ENCODE measurements around the gene MPV17L.
"Not testable (repeated sequence)": the region's sequence is repeated elsewhere in the genome, so short reads cannot be mapped to it uniquely, and the experiment has no call there.

MPV17L gene

GRCh38 chr16:15395631-15396508 lies at the start of gene MPV17L:
TSS of gene MPV17L (plus strand) at chr16:15395754. CDS start at chr16:15395898, 144 bp downstream.
- H3K9me3 ChIP-seq (ENCODE audit: control insufficient read depth, low read depth, low read length); H3K27ac ChIP-seq (ENCODE audit: low read length); H3K4me1 ChIP-seq (ENCODE audit: control insufficient read depth, low read depth, low read length); H3K36me3 ChIP-seq (ENCODE audit: control insufficient read depth, low read depth, low read length); H3K27me3 ChIP-seq (ENCODE audit: control insufficient read depth, insufficient read depth, low read length): not testable (repeated sequence)
- Histone ChIP-seq H3K4me3 (ENCODE audit: low read length) (peak within 1 kb of the TSS; percentile 65), H3K9ac (ENCODE audit: low read length) (peak within 1 kb of the TSS; percentile 39)

DNA sequence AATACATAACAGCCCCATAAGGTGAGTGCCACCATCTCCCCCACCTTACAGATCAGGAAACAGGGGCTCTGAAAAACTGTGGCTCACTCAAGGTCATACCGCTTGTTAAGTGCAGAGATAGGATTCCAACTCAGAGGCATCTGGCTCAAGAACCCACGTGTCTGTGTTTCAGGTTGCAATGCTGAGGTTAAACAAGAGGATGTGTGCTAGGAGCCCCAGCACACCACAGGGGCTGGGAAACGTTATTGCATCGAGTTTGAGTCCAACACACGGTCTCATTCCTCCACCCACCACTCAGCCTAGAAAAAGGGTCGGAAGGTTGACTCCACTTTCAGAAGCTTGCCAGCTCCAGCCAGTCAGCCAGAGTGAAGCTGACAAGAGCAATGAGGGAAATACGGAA lies 46.8 kb upstream of the MPV17L start:
- not testable (repeated sequence) for H3K9ac ChIP-seq (ENCODE audit: low read length); H3K4me1 ChIP-seq (ENCODE audit: control insufficient read depth, low read depth, low read length); H3K27me3 ChIP-seq (ENCODE audit: control insufficient read depth, insufficient read depth, low read length); H3K9me3 ChIP-seq (ENCODE audit: control insufficient read depth, low read depth, low read length); H3K27ac ChIP-seq (ENCODE audit: low read length); H3K36me3 ChIP-seq (ENCODE audit: control insufficient read depth, low read depth, low read length); H3K4me3 ChIP-seq (ENCODE audit: low read length)

- not testable (repeated sequence) for H3K4me3 ChIP-seq (ENCODE audit: low read length)
Measured at GRCh38 chr16:15351251-15351650, 44.3 kb upstream of the MPV17L start.

DNA sequence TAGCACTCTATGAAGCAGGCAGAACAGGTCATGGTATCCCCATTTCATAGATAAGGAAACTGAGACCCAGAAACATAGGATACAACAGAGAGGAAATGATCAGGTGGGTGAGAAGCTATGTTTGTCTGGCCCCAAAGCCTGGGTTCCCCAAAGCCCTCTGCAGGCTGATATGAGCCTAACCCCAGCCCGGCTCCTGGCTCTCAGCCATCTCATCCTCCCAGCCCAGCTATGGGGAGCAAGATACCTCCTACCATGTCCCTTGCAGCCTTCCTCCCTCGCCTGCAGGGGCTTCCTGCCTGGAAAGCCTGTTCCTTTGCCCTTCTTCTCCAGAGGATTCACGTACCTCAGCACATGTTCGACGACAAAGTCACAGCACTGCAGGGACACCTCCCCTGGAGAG lies 43.8 kb upstream of the MPV17L start:
- H3K27ac ChIP-seq (ENCODE audit: low read length); H3K36me3 ChIP-seq (ENCODE audit: control insufficient read depth, low read depth, low read length); H3K4me3 ChIP-seq (ENCODE audit: low read length); H3K27me3 ChIP-seq (ENCODE audit: control insufficient read depth, insufficient read depth, low read length); H3K9ac ChIP-seq (ENCODE audit: low read length); H3K4me1 ChIP-seq (ENCODE audit: control insufficient read depth, low read depth, low read length); H3K9me3 ChIP-seq (ENCODE audit: control insufficient read depth, low read depth, low read length): not testable (repeated sequence)

More at GRCh38 chr16:15351251-15351650, 44.3 kb upstream of the MPV17L start:
- H3K36me3 ChIP-seq (ENCODE audit: control insufficient read depth, low read depth, low read length); H3K27me3 ChIP-seq (ENCODE audit: control insufficient read depth, insufficient read depth, low read length); H3K9me3 ChIP-seq (ENCODE audit: control insufficient read depth, low read depth, low read length); H3K27ac ChIP-seq (ENCODE audit: low read length); H3K9ac ChIP-seq (ENCODE audit: low read length); H3K4me1 ChIP-seq (ENCODE audit: control insufficient read depth, low read depth, low read length): not testable (repeated sequence)

GRCh38 chr16:15352852-15353251 lies 42.7 kb upstream of the MPV17L start:
- not testable (repeated sequence) for H3K36me3 ChIP-seq (ENCODE audit: control insufficient read depth, low read depth, low read length); H3K4me3 ChIP-seq (ENCODE audit: low read length); H3K27me3 ChIP-seq (ENCODE audit: control insufficient read depth, insufficient read depth, low read length); H3K27ac ChIP-seq (ENCODE audit: low read length); H3K4me1 ChIP-seq (ENCODE audit: control insufficient read depth, low read depth, low read length); H3K9ac ChIP-seq (ENCODE audit: low read length); H3K9me3 ChIP-seq (ENCODE audit: control insufficient read depth, low read depth, low read length)

DNA sequence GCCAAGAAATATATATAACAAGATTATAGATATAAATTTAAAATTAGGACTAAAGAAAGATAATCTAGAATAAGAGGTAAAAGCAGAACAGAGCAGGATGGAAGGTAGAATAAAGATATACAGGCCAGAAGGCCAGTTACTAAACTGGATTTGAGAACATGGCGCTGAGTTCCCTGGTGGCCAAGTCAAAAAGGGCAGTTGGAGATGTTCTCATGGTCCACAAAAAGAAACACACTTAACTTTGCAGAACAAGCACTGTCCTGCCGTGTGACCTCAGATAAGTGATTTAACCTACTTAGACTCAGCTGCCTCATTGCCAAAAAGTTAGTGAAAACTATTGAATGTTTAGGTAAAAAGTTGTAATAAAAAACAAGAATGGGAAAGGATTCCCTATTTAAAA lies 40.7 kb upstream of the MPV17L start:
- not testable (repeated sequence) for H3K4me3 ChIP-seq (ENCODE audit: low read length); H3K36me3 ChIP-seq (ENCODE audit: control insufficient read depth, low read depth, low read length); H3K9me3 ChIP-seq (ENCODE audit: control insufficient read depth, low read depth, low read length); H3K4me1 ChIP-seq (ENCODE audit: control insufficient read depth, low read depth, low read length); H3K9ac ChIP-seq (ENCODE audit: low read length); H3K27ac ChIP-seq (ENCODE audit: low read length); H3K27me3 ChIP-seq (ENCODE audit: control insufficient read depth, insufficient read depth, low read length)

DNA sequence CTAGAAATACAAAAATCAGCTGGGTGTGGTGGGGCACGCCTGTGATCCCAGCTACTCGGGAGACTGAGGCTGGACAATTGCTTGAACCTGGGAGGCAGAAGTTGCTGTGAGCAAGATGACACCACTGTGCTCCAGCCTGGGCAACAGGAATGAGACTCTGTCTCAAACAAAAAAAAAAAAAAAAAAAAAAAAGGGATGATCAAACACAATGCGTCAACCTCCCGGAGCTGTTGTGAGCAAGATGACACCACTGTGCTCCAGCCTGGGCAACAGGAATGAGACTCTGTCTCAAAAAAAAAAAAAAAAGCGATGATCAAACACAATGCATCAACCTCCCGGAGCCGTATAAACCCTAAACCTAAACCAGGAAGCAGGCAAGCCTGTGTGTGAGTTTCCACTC lies 38.1 kb upstream of the MPV17L start:
- H3K9me3 ChIP-seq (ENCODE audit: control insufficient read depth, low read depth, low read length); H3K4me3 ChIP-seq (ENCODE audit: low read length); H3K9ac ChIP-seq (ENCODE audit: low read length); H3K4me1 ChIP-seq (ENCODE audit: control insufficient read depth, low read depth, low read length); H3K36me3 ChIP-seq (ENCODE audit: control insufficient read depth, low read depth, low read length); H3K27me3 ChIP-seq (ENCODE audit: control insufficient read depth, insufficient read depth, low read length); H3K27ac ChIP-seq (ENCODE audit: low read length): not testable (repeated sequence)

DNA sequence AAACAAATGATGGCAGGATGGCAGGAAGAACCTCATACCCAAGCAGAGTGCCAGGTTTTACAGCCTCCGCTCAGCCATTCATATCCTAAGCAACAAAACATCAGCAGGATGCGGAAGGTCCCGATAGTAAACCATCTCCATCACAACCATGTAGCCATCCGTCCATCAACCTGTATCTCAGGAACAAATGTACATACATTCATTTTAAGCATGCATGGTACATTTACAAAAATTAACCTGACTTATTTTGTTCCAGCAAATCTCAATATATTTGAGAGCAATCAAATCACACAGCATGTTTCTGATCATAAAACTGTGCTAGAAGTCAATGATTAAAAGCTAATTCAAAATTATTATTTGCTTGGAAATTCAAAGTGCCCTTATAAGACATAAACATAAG lies 17.4 kb upstream of the MPV17L start, which contains the start of gene NPIPA5:
Gene NPIPA5 (minus strand): TSS at position 101 of the 400 bp plus-strand sequence. CDS start 0 bp downstream, at position 101.
- H3K4me3 ChIP-seq (ENCODE audit: low read length); H3K4me1 ChIP-seq (ENCODE audit: control insufficient read depth, low read depth, low read length); H3K36me3 ChIP-seq (ENCODE audit: control insufficient read depth, low read depth, low read length); H3K9me3 ChIP-seq (ENCODE audit: control insufficient read depth, low read depth, low read length); H3K27me3 ChIP-seq (ENCODE audit: control insufficient read depth, insufficient read depth, low read length); H3K27ac ChIP-seq (ENCODE audit: low read length); H3K9ac ChIP-seq (ENCODE audit: low read length): not testable (repeated sequence)

DNA sequence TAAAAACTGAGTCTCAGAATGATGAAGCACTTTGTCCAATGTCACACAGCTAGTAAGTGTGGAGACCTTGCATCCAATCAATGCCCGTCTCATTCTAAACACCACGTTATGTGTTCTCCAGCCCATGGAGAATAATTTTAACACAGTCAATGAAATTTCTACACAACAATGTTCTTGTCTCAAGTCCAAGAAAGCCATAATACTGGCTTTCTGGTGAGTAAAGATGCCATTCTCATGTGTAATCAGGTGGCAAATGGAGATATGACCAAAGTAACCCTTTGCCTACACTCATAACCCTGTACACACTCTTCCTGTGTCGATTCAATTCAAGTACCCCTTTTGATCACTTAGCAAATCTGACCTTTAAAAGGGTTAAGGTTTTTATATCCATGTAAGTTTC lies 12.7 kb upstream of the MPV17L start:
- not testable (repeated sequence) for H3K36me3 ChIP-seq (ENCODE audit: control insufficient read depth, low read depth, low read length); H3K27me3 ChIP-seq (ENCODE audit: control insufficient read depth, insufficient read depth, low read length); H3K4me1 ChIP-seq (ENCODE audit: control insufficient read depth, low read depth, low read length); H3K27ac ChIP-seq (ENCODE audit: low read length); H3K9ac ChIP-seq (ENCODE audit: low read length); H3K9me3 ChIP-seq (ENCODE audit: control insufficient read depth, low read depth, low read length); H3K4me3 ChIP-seq (ENCODE audit: low read length)

DNA sequence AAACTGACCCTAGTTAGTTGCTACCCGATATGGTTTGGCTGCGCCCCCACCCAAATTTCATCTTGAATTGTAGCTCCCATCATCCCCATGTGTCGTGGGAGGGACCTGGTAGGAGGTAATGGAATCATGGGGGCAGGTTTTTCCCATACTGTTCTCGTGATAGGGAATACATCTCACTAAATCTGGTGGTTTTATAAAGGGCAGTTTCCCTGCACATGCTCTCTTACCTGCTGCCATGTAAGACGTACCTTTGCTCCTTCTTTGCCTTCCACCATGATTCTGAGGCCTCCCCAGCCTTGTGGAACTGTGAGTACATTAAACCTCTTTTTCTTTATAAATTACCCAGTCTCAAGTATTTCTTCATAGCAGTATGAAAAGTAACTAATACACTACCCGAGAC lies 7.5 kb upstream of the MPV17L start:
- not testable (repeated sequence) for H3K4me1 ChIP-seq (ENCODE audit: control insufficient read depth, low read depth, low read length); H3K4me3 ChIP-seq (ENCODE audit: low read length); H3K9me3 ChIP-seq (ENCODE audit: control insufficient read depth, low read depth, low read length)

DNA sequence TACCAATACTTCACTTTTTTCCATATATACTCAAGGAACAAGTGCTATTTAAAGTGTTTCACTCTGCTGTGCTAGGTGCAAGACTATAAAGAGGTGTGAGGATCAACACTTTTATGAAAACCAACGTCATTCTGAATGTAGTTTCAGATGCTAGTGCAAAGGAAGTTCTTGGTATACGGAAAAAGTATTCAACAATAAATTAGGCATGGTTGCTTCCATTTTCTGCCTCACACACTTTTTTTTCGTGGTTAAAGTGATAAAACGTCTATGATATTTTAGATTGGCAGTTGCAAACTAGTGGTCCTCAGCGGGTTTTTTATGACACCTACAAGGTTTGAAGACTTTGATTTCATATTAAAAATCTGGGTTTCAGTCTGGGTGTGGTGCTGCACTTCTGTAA lies 5.6 kb upstream of the MPV17L start:
- not testable (repeated sequence) for H3K9me3 ChIP-seq (ENCODE audit: control insufficient read depth, low read depth, low read length)

More for the DNA sequence above, 7.5 kb upstream of the MPV17L start:
- H3K36me3 ChIP-seq (ENCODE audit: control insufficient read depth, low read depth, low read length); H3K9ac ChIP-seq (ENCODE audit: low read length); H3K27me3 ChIP-seq (ENCODE audit: control insufficient read depth, insufficient read depth, low read length); H3K27ac ChIP-seq (ENCODE audit: low read length): not testable (repeated sequence)

GRCh38 chr16:15393025-15393424 lies 2.5 kb upstream of the MPV17L start:
- not testable (repeated sequence) for H3K36me3 ChIP-seq (ENCODE audit: control insufficient read depth, low read depth, low read length); H3K27ac ChIP-seq (ENCODE audit: low read length); H3K4me1 ChIP-seq (ENCODE audit: control insufficient read depth, low read depth, low read length); H3K9me3 ChIP-seq (ENCODE audit: control insufficient read depth, low read depth, low read length); H3K9ac ChIP-seq (ENCODE audit: low read length); H3K27me3 ChIP-seq (ENCODE audit: control insufficient read depth, insufficient read depth, low read length); H3K4me3 ChIP-seq (ENCODE audit: low read length)

More for the DNA sequence above, 5.6 kb upstream of the MPV17L start:
- H3K4me3 ChIP-seq (ENCODE audit: low read length); H3K9ac ChIP-seq (ENCODE audit: low read length); H3K4me1 ChIP-seq (ENCODE audit: control insufficient read depth, low read depth, low read length); H3K36me3 ChIP-seq (ENCODE audit: control insufficient read depth, low read depth, low read length); H3K27me3 ChIP-seq (ENCODE audit: control insufficient read depth, insufficient read depth, low read length); H3K27ac ChIP-seq (ENCODE audit: low read length): not testable (repeated sequence)
